GM18505 (cell line): ENCODE data around the gene UBE2G1.
"Not testable (repeated sequence)": the region's sequence is repeated elsewhere in the genome, so short reads cannot be mapped to it uniquely, and the experiment has no call there.

ENCODE experiments used
- ATAC-seq: cut with Tn5 transposase; IDR thresholded peaks from one replicate; pipeline ENCODE4 v1.9.1; 2021; ENCODE audit not compliant: unreplicated experiment
- POLR2A ChIP-seq: IDR thresholded peaks from 4 replicates; pipeline ENCODE4 v1.6.1; 2011; ENCODE audit warnings: borderline replicate concordance; ENCODE audit not compliant: insufficient read depth, insufficient read length; ENCODE audit errors: extremely low read depth

Gene UBE2G1

DNA sequence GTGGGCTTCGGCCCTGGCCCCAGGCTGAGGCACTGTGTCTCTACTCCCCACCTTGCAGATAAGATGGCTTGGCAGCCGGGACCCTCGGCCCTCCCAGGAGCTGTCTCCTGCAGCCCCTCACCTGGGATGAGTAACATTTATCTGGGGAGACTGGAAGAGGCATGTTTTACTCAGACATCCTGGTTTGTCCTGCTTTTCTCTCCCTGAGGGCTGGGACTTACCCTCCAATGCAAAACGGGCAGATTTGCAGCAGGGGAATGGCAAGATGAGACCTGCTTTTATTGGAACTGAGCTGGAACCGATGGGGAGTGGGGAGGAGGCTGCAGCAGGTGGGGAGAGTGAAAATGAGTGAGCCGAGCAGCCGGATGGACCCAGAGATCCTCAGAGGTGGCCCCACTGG is 27.3 kb upstream of the UBE2G1 start:
- no peak for ATAC-seq
- no peak for TF ChIP-seq POLR2A

DNA sequence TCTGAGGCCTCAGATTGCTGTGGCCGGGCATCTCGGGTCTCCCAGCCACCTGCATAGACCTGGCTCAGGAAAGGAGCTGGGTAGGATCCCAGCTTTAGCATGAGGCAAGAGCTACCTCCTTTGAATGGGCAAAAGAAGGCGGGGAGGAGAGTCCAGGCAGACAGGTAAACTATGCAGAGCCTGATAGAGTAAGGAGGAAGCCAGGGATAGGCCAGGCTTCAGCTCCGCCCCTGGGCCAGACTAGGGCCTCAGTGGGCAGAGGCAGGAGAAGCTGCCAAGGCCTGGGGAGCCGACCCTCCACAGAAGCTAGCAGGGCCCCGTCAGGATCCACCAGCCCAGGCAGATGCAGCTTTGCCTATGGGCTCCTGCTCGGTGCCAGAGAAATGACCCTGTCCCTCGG is 22.6 kb upstream of the UBE2G1 start:
- TF ChIP-seq POLR2A, result no peak

GRCh38 chr17:4387137-4387536 is 20.7 kb upstream of the UBE2G1 start:
- no peak for ATAC-seq
- no peak for TF ChIP-seq POLR2A

More for the DNA sequence above, 22.6 kb upstream of the UBE2G1 start:
- no peak for ATAC-seq

DNA sequence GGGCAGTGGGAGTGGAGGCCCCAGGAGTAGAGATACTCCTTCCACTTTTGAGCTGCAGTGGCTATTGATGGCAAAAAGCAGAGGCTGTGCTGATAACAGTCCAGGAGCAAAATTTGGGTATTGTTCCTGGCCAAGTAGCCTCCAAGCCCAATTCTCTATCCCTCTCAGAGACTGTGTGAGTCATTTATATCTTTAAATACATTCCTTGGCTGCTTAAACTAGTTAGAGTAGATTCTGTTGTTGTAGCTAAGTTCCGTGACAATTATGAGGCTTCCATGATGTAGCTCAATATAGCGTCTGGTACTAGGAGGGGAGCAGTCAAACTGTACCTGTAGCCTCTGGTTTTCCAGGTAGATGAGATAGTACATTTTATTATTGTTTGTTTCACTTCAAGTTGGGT is 19.9 kb upstream of the UBE2G1 start:
- no peak for ATAC-seq
- no peak for TF ChIP-seq POLR2A

DNA sequence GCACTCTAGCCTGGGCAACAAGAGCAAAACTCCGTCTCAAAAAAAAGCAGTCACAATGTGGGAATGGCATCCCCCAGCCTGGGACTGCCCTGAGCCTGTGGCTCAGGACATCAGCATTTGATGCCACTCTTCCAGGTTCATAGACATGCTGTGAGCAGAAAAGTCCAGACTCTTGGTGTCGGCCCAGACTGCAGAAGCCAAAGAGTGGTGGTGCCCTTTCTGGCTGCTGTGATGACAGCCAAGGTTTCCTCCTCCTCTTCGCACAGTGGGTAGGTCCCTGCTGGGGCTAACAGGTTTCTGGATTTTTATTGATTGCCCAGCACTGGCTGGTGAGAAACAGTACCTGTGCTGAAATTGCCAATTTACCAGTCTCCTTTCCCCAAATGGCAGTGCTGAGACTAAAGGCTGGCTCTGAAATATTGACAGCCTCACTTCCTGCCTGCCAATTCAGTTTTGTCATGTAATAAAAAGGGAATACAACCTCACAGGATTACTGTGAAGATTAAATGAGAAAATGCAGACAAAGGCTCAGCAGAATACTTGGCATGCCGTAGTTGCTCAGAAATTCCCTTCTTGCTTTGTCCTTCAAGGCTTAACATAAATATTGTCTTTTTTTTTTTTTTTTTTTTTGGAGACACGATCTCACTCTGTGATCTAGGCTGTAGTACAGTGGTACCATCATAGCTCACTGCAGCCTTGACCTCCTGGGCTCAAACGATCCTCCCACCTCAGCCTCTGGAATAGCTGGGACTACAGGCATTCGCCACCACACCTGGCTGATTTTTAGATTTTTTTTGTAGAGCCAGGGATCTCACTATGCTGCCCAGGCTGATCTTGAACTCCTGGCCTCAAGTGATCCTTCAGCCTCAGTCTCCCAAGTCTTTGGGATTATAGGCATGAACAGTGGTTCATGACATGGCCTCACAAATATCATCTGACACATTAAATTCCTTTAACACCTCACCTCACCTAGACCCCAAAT is 15.5 kb upstream of the UBE2G1 start:
- TF ChIP-seq POLR2A, result no peak
- ATAC-seq, result no peak

- no peak for ATAC-seq
- TF ChIP-seq POLR2A, result no peak
These were observed 12.2 kb upstream of the UBE2G1 start for GRCh38 chr17:4378626-4379025.

DNA sequence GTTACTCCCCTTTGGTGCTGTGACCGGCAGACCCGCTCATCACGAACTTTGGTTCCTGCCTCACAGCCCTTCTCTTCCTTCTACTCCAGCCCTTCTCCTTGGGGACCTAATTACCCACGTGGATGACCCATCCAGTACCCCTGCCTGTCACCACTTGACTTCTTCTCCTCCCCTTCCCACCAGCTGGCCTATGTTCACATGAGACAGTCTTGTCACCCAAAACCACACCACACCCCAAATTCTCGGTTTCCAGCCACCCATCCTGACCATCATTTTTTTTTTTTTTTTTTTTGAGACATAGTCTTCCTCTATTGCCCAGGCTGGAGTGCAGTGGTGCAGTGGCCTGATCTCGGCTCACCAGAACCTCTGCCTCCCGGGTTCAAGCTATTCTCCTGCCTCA is 10.8 kb upstream of the UBE2G1 start:
- ATAC-seq, result not testable (repeated sequence)

GRCh38 chr17:4375796-4376440 is 9.4 kb upstream of the UBE2G1 start:
- ATAC-seq, result not testable (repeated sequence)

GRCh38 chr17:4375039-4375748 is 8.7 kb upstream of the UBE2G1 start:
- peak; percentile 52 for TF ChIP-seq POLR2A
- ATAC-seq, result peak; percentile 82

GRCh38 chr17:4369557-4370230 is 3.2 kb upstream of the UBE2G1 start:
- TF ChIP-seq POLR2A, result no peak

GRCh38 chr17:4368341-4368740 is 1.9 kb upstream of the UBE2G1 start:
- TF ChIP-seq POLR2A, result no peak
- ATAC-seq, result no peak

More at GRCh38 chr17:4369557-4370230, 3.2 kb upstream of the UBE2G1 start:
- ATAC-seq, result no peak

- not testable (repeated sequence) for ATAC-seq
These were observed 702 bp upstream of the UBE2G1 start for GRCh38 chr17:4367177-4367576.

GRCh38 chr17:4365628-4366326 is 698 bp downstream of the UBE2G1 start:
- ATAC-seq, result peak; percentile 14
- TF ChIP-seq POLR2A, result peak; percentile 40
